OCI-LY3 (cell line): Measurements from ENCODE around the gene NTRK2.

Source experiments
- EZH2phosphoT487 ChIP-seq: fragments of 200-600 bp; shearing (Covaris generic); IDR thresholded peaks from 2 replicates; pipeline ENCODE4 v1.6.1; 2018; ENCODE audit warnings: antibody characterized with exemption, mixed run types, low read depth
- TF ChIP-seq, protein P1 (sequence below): fragments of 200-600, 300-600 bp; sonication (generic); IDR thresholded peaks from 2 replicates; pipeline ENCODE4 v1.5.1; 2014; ENCODE audit warnings: antibody characterized with exemption, low read length, low read depth

DNA sequence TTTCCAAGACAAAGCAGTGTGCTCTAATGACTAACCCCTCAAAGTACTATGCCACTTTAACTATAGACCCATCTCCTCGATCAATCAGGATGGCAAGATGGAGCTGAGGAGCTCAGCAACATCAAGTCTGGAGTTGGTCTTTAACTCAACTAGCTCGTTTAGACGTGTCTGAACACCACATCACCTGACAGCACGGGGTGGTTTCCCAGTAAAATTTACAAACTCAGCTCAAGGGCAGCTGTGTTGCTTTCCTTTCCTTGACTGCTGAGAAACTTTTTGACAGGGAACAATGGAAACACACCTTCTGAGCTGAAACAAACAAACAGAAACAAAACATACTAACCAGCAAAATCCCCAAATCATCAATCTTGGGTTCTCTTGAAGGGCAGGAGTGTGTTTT is 202.5 kb downstream of the NTRK2 start:
- TF ChIP-seq EZH2phosphoT487, result no peak
- TF ChIP-seq, protein P1, sequence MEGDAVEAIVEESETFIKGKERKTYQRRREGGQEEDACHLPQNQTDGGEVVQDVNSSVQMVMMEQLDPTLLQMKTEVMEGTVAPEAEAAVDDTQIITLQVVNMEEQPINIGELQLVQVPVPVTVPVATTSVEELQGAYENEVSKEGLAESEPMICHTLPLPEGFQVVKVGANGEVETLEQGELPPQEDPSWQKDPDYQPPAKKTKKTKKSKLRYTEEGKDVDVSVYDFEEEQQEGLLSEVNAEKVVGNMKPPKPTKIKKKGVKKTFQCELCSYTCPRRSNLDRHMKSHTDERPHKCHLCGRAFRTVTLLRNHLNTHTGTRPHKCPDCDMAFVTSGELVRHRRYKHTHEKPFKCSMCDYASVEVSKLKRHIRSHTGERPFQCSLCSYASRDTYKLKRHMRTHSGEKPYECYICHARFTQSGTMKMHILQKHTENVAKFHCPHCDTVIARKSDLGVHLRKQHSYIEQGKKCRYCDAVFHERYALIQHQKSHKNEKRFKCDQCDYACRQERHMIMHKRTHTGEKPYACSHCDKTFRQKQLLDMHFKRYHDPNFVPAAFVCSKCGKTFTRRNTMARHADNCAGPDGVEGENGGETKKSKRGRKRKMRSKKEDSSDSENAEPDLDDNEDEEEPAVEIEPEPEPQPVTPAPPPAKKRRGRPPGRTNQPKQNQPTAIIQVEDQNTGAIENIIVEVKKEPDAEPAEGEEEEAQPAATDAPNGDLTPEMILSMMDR, result no peak
